HG03460 (cell line): Measurements from ENCODE around the gene ATF3.

Experiments
- ATAC-seq: cut with Tn5 transposase; IDR thresholded peaks from one replicate; pipeline ENCODE4 v1.9.1; 2021; ENCODE audit not compliant: unreplicated experiment

ATF3 gene

GRCh38 chr1:212608392-212608958 is at the start of gene ATF3:
ATF3 (plus strand) TSS chr1:212608761; CDS start chr1:212615022, 6,261 bp downstream.
- ATAC-seq: peak; percentile 69

DNA sequence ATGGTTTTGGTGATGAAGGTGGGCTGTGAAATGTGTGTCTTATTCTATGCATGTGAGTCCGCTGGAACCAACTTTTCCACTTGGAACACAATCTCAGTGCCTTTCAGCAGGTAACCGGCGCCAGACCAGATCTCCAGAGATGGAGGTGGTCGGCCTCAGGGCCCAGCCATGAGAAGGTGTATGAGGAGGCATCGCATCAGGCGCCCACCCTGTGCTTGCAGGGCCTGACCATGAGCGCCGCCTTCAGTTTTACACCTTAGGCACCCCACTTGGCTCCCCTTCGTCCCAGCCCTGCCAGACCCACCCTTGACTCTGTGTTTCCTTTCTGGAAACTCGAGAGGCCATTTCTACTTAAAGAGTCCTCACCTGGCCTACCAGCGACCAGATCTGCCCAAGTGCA is 48.6 kb upstream of the ATF3 start:
- ATAC-seq: no peak

GRCh38 chr1:212560933-212561460 is 47.6 kb upstream of the ATF3 start:
- ATAC-seq: no peak

- ATAC-seq: no peak
Measured at GRCh38 chr1:212561501-212561931, 47.0 kb upstream of the ATF3 start.

GRCh38 chr1:212562771-212563170 is 45.8 kb upstream of the ATF3 start:
- no peak for ATAC-seq

- ATAC-seq: no peak
Measured at GRCh38 chr1:212565079-212565478, 43.5 kb upstream of the ATF3 start.

GRCh38 chr1:212565571-212566305 is 42.8 kb upstream of the ATF3 start:
- no peak for ATAC-seq

DNA sequence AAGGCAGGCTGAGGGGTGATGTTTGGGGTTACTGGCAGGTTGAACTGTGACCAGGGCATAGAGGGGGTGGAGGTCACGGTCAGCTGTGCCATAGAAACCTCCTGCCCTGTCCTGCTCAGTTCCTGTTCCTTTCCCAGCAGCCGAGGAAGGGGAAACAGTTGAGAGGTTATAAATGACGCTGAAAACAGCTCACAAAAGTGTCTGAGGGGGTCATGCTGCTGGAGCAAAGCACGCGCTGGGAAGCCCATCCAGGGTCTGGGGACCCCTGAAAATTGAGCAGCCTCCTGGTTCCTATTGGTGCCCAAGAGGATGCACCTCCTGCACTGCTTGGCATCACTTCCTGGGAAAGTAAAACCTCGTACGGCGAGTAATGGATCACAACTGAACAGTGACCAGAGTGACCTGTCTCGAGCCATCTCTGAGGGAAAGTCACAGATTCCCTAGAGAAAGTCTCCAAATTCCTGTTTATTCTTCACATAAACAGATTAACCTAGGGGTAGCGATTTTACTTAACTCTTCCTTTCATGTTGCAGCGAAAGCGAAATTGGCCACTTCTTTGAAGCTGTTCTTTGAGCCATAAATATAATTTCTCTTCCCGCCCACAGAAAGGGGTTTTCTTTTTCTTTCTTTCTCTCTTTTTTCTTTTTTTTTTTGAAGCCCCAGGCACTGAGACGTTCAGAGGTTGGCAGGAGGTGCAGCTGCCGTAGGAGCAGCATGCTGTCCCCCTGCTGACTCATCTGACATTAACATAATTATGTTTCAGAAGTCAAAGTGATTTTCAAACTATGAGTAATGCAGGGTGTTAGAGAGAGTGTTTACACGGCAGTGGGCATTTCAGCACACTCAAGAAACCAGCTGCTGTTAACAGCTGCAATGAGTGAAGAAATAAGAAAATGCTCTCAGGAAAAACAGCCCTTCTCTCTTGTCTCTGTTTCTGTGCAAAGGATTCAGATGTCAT is 41.8 kb upstream of the ATF3 start:
- peak; percentile 98 for ATAC-seq

DNA sequence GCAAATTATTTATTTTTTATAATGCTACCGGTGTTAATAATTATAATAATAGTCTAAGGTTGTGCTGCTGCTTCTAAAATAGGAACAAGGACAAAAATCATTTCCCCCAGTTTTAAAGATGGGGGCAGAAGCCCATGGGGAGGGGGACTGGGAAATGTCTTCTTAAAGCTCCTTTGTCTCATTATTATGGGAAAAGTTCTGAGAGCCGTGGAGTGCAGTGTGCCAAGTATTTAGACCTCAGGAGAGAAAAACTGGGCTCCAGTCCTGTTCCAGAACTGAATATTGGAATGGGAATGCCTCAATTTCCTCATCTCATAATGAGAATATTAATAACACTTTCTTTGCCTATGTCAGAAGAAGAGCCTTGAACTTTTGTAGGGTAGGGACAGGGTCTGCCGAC is 40.9 kb upstream of the ATF3 start:
- no peak for ATAC-seq

DNA sequence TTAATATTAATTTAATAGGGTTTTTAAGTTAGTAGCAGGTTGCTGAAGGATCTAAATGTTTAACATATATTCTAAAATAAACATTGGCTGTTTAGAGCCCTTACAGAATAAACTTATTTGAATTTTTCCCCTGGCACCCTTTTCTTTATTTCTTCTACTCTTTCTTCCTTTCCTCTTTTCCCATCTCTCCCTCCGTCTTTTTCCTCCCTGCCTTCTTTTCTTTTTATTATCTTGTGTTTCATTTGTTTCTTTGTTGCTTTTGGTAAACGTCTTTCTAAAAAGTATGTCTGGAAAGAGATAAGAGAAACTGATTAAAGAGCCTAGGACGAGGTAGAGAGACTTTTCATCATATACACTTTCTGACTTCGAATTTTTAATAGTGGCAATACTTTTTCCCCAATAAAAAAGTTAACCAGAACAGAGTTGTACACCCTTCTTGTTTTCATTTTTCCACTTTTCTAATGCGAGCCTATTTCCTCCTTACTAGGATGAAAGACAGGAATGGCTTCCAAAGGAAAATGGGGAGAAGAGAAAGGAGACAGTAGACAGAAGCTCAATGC is 39.5 kb upstream of the ATF3 start:
- ATAC-seq: no peak

GRCh38 chr1:212574732-212575131 is 33.8 kb upstream of the ATF3 start:
- ATAC-seq: no peak

GRCh38 chr1:212575333-212575732 is 33.2 kb upstream of the ATF3 start:
- ATAC-seq: no peak

- ATAC-seq: no peak
Measured at GRCh38 chr1:212578041-212578440, 30.5 kb upstream of the ATF3 start.

DNA sequence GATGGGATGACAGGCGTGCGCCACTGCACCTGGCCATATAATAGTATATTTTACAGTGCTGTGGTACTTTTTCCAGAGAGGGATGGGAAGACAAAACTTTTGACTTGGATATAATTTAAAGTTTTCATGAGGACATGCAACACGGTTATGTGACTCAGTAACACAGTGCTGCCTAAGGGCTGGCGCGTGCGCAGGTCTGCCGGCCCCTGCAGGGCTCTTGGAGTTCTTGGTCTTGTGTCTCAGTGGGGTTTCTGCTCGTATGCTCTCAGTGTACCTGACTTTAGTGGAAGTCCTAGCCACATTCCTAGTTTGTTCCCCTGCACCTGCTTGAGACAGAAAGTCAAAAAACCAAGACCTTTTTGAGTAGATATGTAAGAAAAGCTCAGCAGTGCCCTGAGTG is 27.5 kb upstream of the ATF3 start:
- ATAC-seq: no peak

DNA sequence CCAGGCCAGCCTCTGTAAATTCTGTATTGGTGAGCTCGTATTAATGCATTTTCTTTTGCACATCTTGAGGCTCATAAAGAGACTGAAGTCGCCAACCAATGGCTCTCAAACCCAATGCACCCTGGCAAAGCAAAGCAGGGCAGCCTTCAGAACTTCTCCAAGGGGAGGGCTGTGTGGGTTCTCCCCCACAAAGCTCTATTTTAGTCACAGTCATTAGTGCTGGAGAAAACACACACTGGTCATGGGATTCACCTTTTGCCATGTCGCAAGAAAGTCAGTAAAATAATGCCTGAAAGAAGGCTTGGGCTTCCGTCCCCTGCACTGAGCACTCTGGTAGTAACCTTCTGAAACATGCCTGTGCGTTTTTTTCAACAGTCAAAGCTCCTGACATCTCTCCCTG is 26.3 kb upstream of the ATF3 start:
- no peak for ATAC-seq

DNA sequence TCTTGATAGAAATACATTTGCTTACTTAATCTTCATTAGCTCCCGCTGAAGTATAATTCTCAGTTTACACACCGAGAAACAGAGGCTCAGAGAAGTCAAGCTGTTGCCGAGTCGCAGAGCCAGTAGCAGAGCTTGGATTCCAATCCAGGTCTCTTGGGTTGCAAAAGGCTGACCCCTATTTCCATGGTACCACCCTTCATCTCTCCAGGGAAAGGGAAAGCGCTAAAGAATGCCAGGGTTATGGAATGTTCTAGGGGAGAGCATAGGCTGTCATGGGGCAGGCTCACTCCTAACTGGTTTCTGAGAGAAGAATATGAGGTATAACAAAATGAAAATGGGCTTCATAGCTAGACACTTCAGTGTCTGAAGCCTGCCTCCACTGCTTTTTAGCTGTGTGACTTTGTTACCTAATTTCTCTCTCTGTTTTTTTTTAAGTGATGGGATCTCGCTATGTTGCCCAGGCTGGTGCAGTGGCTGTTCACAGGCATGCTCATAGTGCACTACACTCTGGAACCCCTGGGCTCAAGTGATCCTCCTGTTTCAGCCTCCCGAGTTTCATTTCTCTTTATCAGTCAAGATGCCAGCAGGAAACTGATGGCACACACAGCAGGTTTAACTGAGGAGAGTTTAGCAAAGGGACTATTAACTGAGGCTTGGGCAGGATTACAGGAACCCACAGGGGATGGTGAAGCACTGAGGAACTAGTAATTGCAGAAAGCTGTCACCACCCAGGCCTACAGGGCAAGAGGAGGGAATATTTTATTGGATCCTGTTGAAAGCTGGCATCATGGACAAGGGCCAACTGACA is 25.5 kb upstream of the ATF3 start:
- no peak for ATAC-seq

DNA sequence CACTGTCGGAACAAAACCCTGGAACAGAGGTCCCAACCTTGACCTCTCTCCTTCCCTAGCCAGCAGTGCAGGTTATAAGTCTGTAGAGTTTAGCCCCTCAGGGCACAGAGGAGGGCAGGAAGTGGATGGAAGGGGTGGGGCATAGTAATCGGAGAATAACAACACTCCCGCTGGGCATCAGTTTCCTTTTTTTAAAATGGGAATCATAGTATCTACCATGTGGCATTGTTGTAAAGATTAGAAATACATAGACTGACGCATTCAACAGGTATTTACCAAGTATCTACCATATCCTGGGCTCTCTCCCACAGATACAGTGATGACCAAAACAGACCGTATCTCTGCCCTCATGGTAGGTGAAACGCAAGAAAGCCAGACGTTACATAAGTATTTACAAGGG is 24.9 kb upstream of the ATF3 start:
- no peak for ATAC-seq

DNA sequence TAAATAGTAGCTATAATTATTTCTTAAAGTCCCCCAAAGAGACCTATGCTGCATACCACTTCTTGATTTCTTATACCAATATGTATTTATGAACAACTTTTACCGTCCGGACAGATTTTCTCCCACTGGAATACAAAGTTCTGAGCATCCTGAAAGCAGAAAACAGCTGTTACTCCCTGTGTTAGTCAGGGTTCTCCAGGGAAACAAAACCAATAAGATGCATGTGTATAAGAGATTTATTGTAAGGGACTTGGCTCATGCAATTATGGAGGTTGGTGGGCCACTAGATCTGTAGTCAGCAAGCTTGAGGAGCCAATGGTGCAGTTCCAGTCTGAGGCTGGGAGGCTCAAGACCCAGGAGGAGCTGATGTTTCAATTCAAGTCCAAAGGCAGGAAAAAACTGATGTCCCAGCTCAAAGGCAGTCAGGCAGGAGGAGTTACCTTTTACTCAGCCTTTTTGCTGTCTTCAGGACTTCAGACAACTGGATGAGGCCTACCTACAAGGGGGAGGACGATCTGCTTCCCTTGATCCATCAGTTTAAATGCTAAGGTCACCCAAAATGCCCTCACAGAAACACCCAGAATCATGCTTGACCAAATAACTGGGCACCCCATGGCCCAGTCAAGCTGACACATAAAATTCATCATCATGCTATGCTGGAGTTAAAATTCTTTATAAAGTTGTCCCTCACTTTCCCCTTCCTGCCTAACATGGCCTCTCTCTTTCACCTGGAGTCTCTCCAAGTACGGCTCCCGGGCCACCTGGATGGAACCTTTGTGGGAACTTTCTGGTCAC is 24.3 kb upstream of the ATF3 start:
- ATAC-seq: no peak

DNA sequence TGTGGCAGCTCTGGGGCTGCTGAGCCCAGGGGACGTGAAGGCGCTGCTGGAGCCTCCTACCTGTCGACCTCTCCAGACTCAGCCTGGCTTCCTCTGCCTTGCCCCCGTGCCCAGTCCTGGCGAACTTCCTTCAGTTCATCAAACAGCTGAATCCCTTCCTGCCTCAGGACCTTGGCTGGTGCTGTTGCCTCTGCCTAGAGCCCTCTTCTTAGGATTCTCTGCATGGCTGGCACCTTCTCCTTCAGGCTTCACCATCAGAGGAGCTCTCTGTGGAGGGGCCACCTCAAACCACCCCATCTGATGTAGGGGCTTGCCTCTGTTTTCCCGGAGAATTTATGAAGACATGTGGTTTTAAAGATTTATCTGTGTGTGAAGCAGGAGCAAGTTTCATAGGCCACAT is 23.4 kb upstream of the ATF3 start:
- ATAC-seq: no peak
